H1 (cell line): ENCODE results near the gene KIAA1671. TPM values are rescaled to one million over a fixed set of nuclear protein-coding genes. Genes with fewer than 3 reads are reported as not detected.
A peak's percentile ranks its signal among the peaks of the same experiment; 100 is the strongest.

ENCODE experiments used
- CTCF ChIA-PET: fragments of 300-600 bp; sonication (Branson Sonifier 250); formaldehyde crosslinking; loops from one replicate; lab custom pipeline; 2021; ENCODE audit not compliant: partially characterized antibody; lab: Charles Lee
- POLR2A ChIA-PET: fragments of 300-600 bp; sonication (Branson Sonifier 250); formaldehyde crosslinking; loops from one replicate; lab custom pipeline; 2021; ENCODE audit warnings: inconsistent platforms; ENCODE audit not compliant: partially characterized antibody; lab: Charles Lee
- DNase-seq, 2 experiments: peaks; one replicate each; pipeline versions ENCODE4 v3.0.0 to v3.0.0-alpha.2; 2010 to 2022; ENCODE audit warnings: low spot score in 2 of 2, low read depth in 1 of 2, mixed read lengths in 1 of 2
- FAIRE-seq: peaks from 2 replicates; lab custom pipeline; 2011; peaks lifted over from hg19 to GRCh38; lab: Jason Lieb, UNC
- H2AFZ ChIP-seq: 2 replicates; pipeline ENCODE4 v1.8.1; 2012; ENCODE audit warnings: low read length, inconsistent platforms
- H2AK5ac ChIP-seq: 2 replicates; pipeline ENCODE4 v1.6.1; 2013; ENCODE audit warnings: low read depth, low read length
- H2BK120ac ChIP-seq: replicated peaks from 2 replicates; pipeline ENCODE3; 2013; ENCODE audit warnings: low read depth, low read length, inconsistent platforms
- H2BK12ac ChIP-seq: 2 replicates; pipeline ENCODE4 v1.6.1; 2013; ENCODE audit warnings: low read depth, low read length
- H2BK15ac ChIP-seq: 2 replicates; pipeline ENCODE4 v1.6.1; 2013; ENCODE audit warnings: low read length
- H2BK20ac ChIP-seq: 2 replicates; pipeline ENCODE4 v1.6.1; 2013; ENCODE audit warnings: low read length
- H2BK5ac ChIP-seq: 2 replicates; pipeline ENCODE4 v1.6.1; 2013; ENCODE audit warnings: low read depth, low read length
- H3K14ac ChIP-seq: 2 replicates; pipeline ENCODE4 v1.6.1; 2013; ENCODE audit warnings: inconsistent platforms; ENCODE audit not compliant: insufficient read length
- H3K18ac ChIP-seq: 2 replicates; pipeline ENCODE4 v1.6.1; 2013; ENCODE audit warnings: low read length; ENCODE audit errors: extremely low read depth
- H3K23ac ChIP-seq: 2 replicates; pipeline ENCODE4 v1.6.1; 2013; ENCODE audit warnings: inconsistent platforms; ENCODE audit not compliant: insufficient read length
- H3K23me2 ChIP-seq: 2 replicates; pipeline ENCODE4 v1.6.1; 2013; ENCODE audit warnings: low read depth, low read length
- H3K27ac ChIP-seq: 2 replicates; pipeline ENCODE4 v1.6.1; 2011; ENCODE audit warnings: low read depth, low read length, inconsistent platforms
- H3K27me3 ChIP-seq, 4 experiments: replicated peaks in 1 of 4; 1 replicate in 1 of 4; 2 replicates in 3 of 4; pipeline versions ENCODE4 v1.6.1 to v1.8.1; 2011 to 2013; ENCODE audit warnings: low read length in 3 of 4, mild to moderate bottlenecking in 3 of 4, inconsistent platforms in 2 of 4, mixed read lengths in 2 of 4, moderate library complexity in 1 of 4; ENCODE audit not compliant: control insufficient read depth in 3 of 4, insufficient read depth in 3 of 4; ENCODE audit errors: extremely low read depth in 1 of 4
- H3K36me3 ChIP-seq, 4 experiments: 2 replicates each; pipeline versions ENCODE4 v1.6.1 to v1.8.1; 2011 to 2013; ENCODE audit warnings: mild to moderate bottlenecking in 4 of 4, low read length in 3 of 4, moderate library complexity in 2 of 4, control low read depth in 1 of 4, inconsistent platforms in 1 of 4; ENCODE audit not compliant: insufficient read depth in 4 of 4, control insufficient read depth in 2 of 4
- H3K4ac ChIP-seq: replicated peaks from 2 replicates; pipeline ENCODE3; 2013; ENCODE audit warnings: low read length, low read depth, mixed read lengths, inconsistent platforms; ENCODE audit not compliant: insufficient read length
- H3K4me1 ChIP-seq, 4 experiments: replicated peaks in 1 of 4; 1 replicate in 1 of 4; 2 replicates in 3 of 4; pipeline versions ENCODE4 v1.6.1 to v1.8.1; 2011 to 2013; ENCODE audit warnings: low read length in 3 of 4, inconsistent platforms in 2 of 4, mixed read lengths in 1 of 4; ENCODE audit not compliant: insufficient read depth in 4 of 4, control insufficient read depth in 3 of 4
- H3K4me2 ChIP-seq, 2 experiments: 2 replicates each; pipeline versions ENCODE4 v1.6.1 to v1.8.1; 2011 to 2013; ENCODE audit warnings: low read depth in 2 of 2, low read length in 2 of 2, control low read depth in 1 of 2, inconsistent platforms in 1 of 2, mild to moderate bottlenecking in 1 of 2; ENCODE audit not compliant: insufficient read depth in 1 of 2
- H3K4me3 ChIP-seq, 4 experiments: fragments of 200-600, 300-600 bp in 1 of 4; sonication (generic), shearing (Covaris generic), sonication (Bioruptor Twin) in 1 of 4; 2 replicates each; pipeline versions ENCODE4 v1.5.1 to v1.8.1; 2011 to 2016; ENCODE audit warnings: low read length in 4 of 4, low read depth in 3 of 4, control low read depth in 2 of 4, inconsistent platforms in 2 of 4, mild to moderate bottlenecking in 2 of 4, mixed read lengths in 1 of 4, moderate library complexity in 1 of 4; ENCODE audit not compliant: insufficient read depth in 2 of 4; ENCODE audit errors: extremely low read depth in 1 of 4
- H3K56ac ChIP-seq: replicated peaks from 2 replicates; pipeline ENCODE3; 2013; ENCODE audit warnings: low read depth, mild to moderate bottlenecking, mixed read lengths, low read length, inconsistent platforms; ENCODE audit not compliant: insufficient read length
- H3K79me1 ChIP-seq: 2 replicates; pipeline ENCODE4 v1.6.1; 2013; ENCODE audit warnings: low read depth, low read length, control low read depth
- H3K79me2 ChIP-seq, 2 experiments: 2 replicates each; pipeline versions ENCODE4 v1.6.1 to v1.8.1; 2012 to 2013; ENCODE audit warnings: low read length in 2 of 2, mild to moderate bottlenecking in 2 of 2, inconsistent platforms in 1 of 2; ENCODE audit not compliant: insufficient read depth in 2 of 2, control insufficient read depth in 1 of 2
- H3K9ac ChIP-seq, 4 experiments: replicated peaks in 1 of 4; 1 replicate in 1 of 4; 2 replicates in 3 of 4; pipeline versions ENCODE4 v1.6.1 to v1.8.1; 2011 to 2013; ENCODE audit warnings: low read depth in 3 of 4, low read length in 3 of 4, control low read depth in 2 of 4, mild to moderate bottlenecking in 2 of 4, moderate library complexity in 2 of 4, inconsistent platforms in 1 of 4; ENCODE audit errors: extremely low read depth in 1 of 4
- H3K9me3 ChIP-seq, 2 experiments: 2 replicates each; pipeline versions ENCODE4 v1.6.1 to v1.8.1; 2012 to 2013; ENCODE audit warnings: mild to moderate bottlenecking in 2 of 2, moderate library complexity in 2 of 2, control low read depth in 1 of 2, inconsistent platforms in 1 of 2, low read depth in 1 of 2, low read length in 1 of 2, mixed read lengths in 1 of 2; ENCODE audit not compliant: insufficient read depth in 2 of 2
- H4K20me1 ChIP-seq, 2 experiments: replicated peaks in 1 of 2; 2 replicates each; pipeline versions ENCODE3 to v1.8.1; 2011 to 2013; ENCODE audit warnings: inconsistent platforms in 2 of 2, low read length in 2 of 2, mild to moderate bottlenecking in 1 of 2; ENCODE audit not compliant: insufficient read depth in 2 of 2, control insufficient read depth in 1 of 2
- H4K5ac ChIP-seq: 2 replicates; pipeline ENCODE4 v1.6.1; 2013; ENCODE audit warnings: low read length, low read depth, mixed read lengths, inconsistent platforms; ENCODE audit not compliant: insufficient read length
- H4K8ac ChIP-seq: 2 replicates; pipeline ENCODE4 v1.8.0; 2013; ENCODE audit warnings: mild to moderate bottlenecking, moderate library complexity, low read length, inconsistent platforms; ENCODE audit not compliant: insufficient read depth; ENCODE audit errors: extremely low read depth
- H4K91ac ChIP-seq: replicated peaks from 2 replicates; pipeline ENCODE3; 2013; ENCODE audit warnings: low read length, mixed read lengths, inconsistent platforms; ENCODE audit not compliant: insufficient read length
- MAX ChIP-seq: IDR thresholded peaks from 2 replicates; pipeline ENCODE4 v1.6.1; 2012; ENCODE audit warnings: inconsistent platforms
- SIN3A ChIP-seq, 2 experiments: IDR thresholded peaks in 1 of 2; conservative IDR thresholded peaks in 1 of 2; 2 replicates each; pipeline ENCODE4 v1.6.1; 2011 to 2012; ENCODE audit warnings: low read length in 2 of 2, improper control_type of control experiment in 1 of 2, low read depth in 1 of 2, mild to moderate bottlenecking in 1 of 2
- TBP ChIP-seq: IDR thresholded peaks from 2 replicates; pipeline ENCODE4 v1.6.1; 2011; ENCODE audit warnings: low read depth, low read length, improper control_type of control experiment
- YY1 ChIP-seq: IDR thresholded peaks from 2 replicates; pipeline ENCODE4 v1.6.1; 2011; ENCODE audit warnings: low read depth, mild to moderate bottlenecking, low read length
- WGBS, 2 experiments: shearing (Covaris generic) in 1 of 2; methylation state at CpG; one replicate each; pipeline versions ENCODE4 v1.1.6 to v1.1.7; 2013 to 2015; ENCODE audit warnings: low lambda C conversion rate in 2 of 2, mixed read lengths in 2 of 2, inconsistent platforms in 1 of 2, low coverage in 1 of 2, missing lambda C conversion rate in 1 of 2; ENCODE audit not compliant: insufficient replicate concordance in 2 of 2, insufficient coverage in 1 of 2, insufficient read length in 1 of 2; ENCODE audit errors: extremely low coverage in 1 of 2, missing lambda C conversion rate in 1 of 2; 5-methylcytosine and 5-hydroxymethylcytosine counted together
- polyA plus RNA-seq, 7 experiments: library from polyadenylated mRNA; depleted of rRNA in 3 of 7; stranded (reverse) in 5 of 7; unstranded in 2 of 7; fragments of >200 nt in 5 of 7; fragments of 200-250 nt in 2 of 7; gene quantifications; 1 replicate in 5 of 7; 2 replicates in 1 of 7; 4 replicates in 1 of 7; pipeline versions ENCODE4 v1.2.1 to v1.2.3, GENCODE V29; 2011 to 2013; ENCODE audit warnings: missing spikeins in 2 of 7, mixed read lengths in 2 of 7
- total RNA-seq: library from RNA; stranded (reverse); fragmentation: NEBNext Ultra II Directional; extraction: Animal tissue kit (Norgen Biotek cat#: 25700); gene quantifications from 2 replicates; pipeline ENCODE4 v1.2.1, GENCODE V29; 2021
- TF ChIP-seq, protein P1 (sequence below): IDR thresholded peaks from 2 replicates; pipeline ENCODE4 v1.6.1; 2011; ENCODE audit warnings: low read length, improper control_type of control experiment

Gene KIAA1671
- total and polyA plus RNA-seq, 2 of the 8 experiments (the other 6 are each of a cell fraction or from before 2014, with no cell fraction given): 6.4 to 23.9 TPM

DNA sequence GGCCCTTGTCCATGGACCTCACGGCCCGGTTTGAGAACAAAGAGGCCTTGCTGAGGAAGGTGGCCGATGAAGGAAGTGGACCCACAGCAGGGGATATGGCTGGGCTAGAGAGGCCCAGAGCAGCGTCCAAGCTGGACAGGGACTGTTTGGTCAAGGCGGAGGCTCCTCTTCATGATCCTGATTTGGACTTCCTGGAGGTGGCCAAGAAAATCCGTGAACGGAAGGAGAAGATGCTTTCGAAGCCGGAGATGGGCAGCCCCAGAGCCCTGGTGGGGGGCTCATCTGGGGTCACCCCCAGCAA, 76.3 kb downstream of the KIAA1671 start:
- no peaks in the 10 kb centered on the region; a peak in 1 of 7 replicates for H3K4me1 ChIP-seq
- H2BK12ac ChIP-seq: no peak overlapping the region
- WGBS, 2 experiments: 87% methylated on average over 9 of the region's 9 CpGs; no CpG with 5 or more reads in 1 of the 2 experiments
- H3K9ac ChIP-seq: no peak overlapping the region
- no peaks in the 10 kb centered on the region for H3K9me3 ChIP-seq
- no peak overlapping the region for H4K5ac ChIP-seq
- no peak overlapping the region for H2BK120ac ChIP-seq
- no peak for FAIRE-seq
- H3K4me2 ChIP-seq: no peak overlapping the region
- no peak overlapping the region for H3K27ac ChIP-seq
- no peaks in the 10 kb centered on the region for H3K79me2 ChIP-seq
- no peak overlapping the region for H2AFZ ChIP-seq
- TF ChIP-seq YY1 (no peak), MAX (no peak), SIN3A (conservative IDR thresholded peaks at IDR 0.05 in 1 of 2, IDR thresholded peaks at IDR 0.05 in 1 of 2; ENCODE audit: low read depth in 1 of 2, low read length in 2 of 2) (no peak), TBP (no peak)
- TF ChIP-seq, protein P1, sequence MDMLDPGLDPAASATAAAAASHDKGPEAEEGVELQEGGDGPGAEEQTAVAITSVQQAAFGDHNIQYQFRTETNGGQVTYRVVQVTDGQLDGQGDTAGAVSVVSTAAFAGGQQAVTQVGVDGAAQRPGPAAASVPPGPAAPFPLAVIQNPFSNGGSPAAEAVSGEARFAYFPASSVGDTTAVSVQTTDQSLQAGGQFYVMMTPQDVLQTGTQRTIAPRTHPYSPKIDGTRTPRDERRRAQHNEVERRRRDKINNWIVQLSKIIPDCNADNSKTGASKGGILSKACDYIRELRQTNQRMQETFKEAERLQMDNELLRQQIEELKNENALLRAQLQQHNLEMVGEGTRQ: no peak
- TF ChIP-seq, all 59 proteins: peak for 0
- no peak overlapping the region for H3K4ac ChIP-seq
- H3K27me3 ChIP-seq: no peaks in the 10 kb centered on the region
- H3K18ac ChIP-seq: no peak overlapping the region
- no peaks in the 10 kb centered on the region for H4K20me1 ChIP-seq
- H3K36me3 ChIP-seq: no peaks in the 10 kb centered on the region
- H3K23me2 ChIP-seq: no peaks in the 10 kb centered on the region
- no peak overlapping the region for H2BK20ac ChIP-seq
- H3K79me1 ChIP-seq: no peaks in the 10 kb centered on the region
- no peak overlapping the region for H3K14ac ChIP-seq
- no peak for DNase-seq
- ChIA-PET CTCF (interaction anchor here (0.5 to 9.4 kb wide), 27 partner anchors 8 to 103 kb away, joined by 3 to 110 read pairs (median 4); partner anchors contain the start of genes KIAA1671 and LHFPL7), POLR2A (interaction anchor here (0.8 to 1.4 kb wide), 3 partner anchors 25 to 82 kb away, joined by 3 read pairs; partner anchors contain the start of gene LHFPL7)
- no peak overlapping the region for H3K4me3 ChIP-seq
- 0 out of 2 replicates have a peak overlapping the region, but pooled peaks have one; percentile 0 for H2BK5ac ChIP-seq
- no peak overlapping the region for H2AK5ac ChIP-seq
- H2BK15ac ChIP-seq: no peak overlapping the region
- no peak overlapping the region for H3K56ac ChIP-seq
- no peak overlapping the region for H4K91ac ChIP-seq
- H3K23ac ChIP-seq: no peak overlapping the region
- H4K8ac ChIP-seq: peak overlapping the region; percentile 64; the same call in 1 of the 2 replicates
